Fibroblast of peridontal ligament (primary cell): ENCODE data around the gene ZNF888.
"Not testable (repeated sequence)": the region's sequence is repeated elsewhere in the genome, so short reads cannot be mapped to it uniquely, and the experiment has no call there.

ENCODE experiments used
- DNase-seq: peaks from one replicate; pipeline ENCODE4 v3.0.0-alpha.2; 2010; ENCODE audit errors: extremely low read depth

ZNF888 gene

DNA sequence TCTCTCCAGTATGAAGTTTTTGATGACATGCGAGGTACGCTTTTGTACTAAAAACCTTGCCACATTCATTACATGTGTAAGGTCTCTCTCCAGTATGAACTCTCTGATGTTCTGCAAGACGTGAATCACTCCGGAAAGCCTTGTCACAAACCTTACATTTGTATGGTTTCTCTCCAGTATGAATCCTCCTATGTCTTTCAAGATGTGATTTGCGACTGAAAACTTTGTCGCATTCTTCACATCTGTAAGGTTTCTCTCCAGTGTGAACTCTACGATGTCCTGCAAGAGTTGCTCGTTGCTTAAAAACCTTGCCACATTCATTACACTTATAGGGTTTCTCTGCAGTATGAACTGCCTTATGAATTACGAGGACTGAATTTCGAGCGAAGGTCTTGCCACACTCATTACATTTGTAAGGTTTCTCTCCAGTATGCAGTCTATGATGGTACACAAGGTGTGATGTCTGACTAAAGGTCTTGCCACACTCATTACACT, 42.3 kb downstream of the ZNF888 start:
- DNase-seq, result no peak

DNA sequence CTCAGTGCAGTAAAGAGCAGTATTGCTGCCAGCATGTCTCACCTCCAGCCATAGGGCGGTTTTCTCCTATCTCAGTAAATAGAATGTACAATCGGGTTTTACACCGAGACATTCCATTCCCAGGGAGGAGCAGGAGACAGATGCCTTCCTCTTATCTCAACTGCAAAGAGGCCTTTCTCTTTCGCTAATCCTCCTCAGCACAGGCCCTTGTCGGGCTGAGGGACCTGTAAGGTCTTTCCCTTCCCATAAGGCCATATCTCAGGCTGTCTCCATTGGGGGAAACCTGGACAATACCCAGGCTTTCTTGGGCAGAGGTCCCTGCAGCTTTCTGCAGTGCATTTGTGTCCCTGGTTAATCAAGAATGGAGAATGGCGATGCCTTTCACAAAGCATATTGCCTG, 50.2 kb downstream of the ZNF888 start:
- not testable (repeated sequence) for DNase-seq

DNA sequence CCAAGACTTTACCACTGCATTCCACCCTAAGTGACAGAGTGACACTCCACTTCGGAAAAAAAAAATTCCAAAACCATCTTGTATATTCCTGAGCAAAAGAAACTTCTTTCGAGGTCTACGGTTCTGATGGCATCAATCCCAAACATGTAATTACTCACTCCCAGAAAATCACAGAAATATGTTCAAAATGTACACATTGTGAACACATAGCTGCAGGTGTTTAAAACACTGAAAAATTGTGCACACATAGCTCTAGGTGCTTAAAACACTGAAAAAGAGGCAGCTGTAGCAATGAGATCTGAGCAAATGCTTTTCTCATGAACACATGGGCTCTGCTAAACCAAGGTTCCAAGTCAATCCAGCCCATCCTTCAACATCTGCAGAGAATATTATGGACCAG, 51.8 kb downstream of the ZNF888 start:
- no peak for DNase-seq

DNA sequence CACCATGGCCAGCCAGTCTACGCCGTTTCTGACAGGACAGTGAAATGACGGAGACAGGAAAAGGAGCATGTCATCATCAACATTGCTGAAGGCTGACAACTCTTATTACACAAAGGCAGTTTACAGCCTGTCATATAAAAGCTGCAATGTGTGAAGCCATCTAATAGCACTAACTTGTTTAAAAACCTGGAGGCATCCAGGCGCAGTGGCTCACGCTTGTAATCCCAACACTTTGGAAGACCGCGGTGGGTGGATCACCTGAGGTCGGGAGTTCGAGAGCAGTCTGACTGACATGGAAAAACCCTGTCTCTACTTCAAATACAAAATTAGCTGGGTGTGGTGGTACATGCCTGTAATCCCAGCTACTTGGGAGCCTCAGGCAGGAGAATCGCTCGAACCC, 55.2 kb downstream of the ZNF888 start:
- not testable (repeated sequence) for DNase-seq

DNA sequence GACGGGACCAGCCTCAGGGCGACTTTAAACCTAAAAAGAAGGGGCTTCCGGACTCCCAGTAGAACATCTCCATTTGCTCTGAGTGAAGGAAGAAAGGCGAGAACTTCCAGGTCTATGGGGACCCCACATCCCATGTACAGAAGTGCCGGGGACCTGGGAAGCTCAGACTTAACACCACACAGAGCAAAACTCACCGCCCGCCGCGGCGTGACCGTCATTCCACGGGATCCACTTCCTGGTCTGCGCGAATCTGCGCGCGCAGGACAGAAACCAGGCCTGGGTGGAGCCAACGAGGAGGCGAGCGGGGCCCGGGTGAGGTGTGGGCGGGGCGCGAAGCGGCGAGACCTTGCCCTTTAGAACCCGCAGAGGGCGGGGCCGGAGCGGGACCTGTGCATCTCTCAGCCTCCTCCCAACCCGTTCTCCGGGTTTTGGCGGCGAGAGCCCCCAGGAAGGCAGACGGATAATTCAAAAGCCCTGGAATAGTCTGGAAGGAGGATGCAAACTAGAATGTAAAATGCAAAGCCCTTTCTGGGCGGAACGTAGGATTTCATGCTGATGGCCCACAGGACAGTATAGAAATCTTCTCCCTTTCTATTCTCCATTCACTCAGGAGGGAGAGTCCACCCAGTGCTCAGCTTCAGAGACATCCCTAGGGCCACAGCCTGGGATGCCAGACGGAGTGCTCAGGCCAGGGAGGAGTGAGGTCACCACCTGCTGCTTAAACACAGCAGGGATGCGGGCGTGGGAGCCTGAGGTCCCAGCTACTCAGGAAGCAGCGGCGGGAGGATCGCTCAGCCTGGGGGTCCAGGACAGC, 65.6 kb downstream of the ZNF888 start, which contains the start of gene ZNF468:
ZNF468 (minus strand) TSS at position 242 of the 814 bp plus-strand sequence. CDS start 3,347 bp downstream, outside the sequence.
- DNase-seq, result peak; percentile 60

DNA sequence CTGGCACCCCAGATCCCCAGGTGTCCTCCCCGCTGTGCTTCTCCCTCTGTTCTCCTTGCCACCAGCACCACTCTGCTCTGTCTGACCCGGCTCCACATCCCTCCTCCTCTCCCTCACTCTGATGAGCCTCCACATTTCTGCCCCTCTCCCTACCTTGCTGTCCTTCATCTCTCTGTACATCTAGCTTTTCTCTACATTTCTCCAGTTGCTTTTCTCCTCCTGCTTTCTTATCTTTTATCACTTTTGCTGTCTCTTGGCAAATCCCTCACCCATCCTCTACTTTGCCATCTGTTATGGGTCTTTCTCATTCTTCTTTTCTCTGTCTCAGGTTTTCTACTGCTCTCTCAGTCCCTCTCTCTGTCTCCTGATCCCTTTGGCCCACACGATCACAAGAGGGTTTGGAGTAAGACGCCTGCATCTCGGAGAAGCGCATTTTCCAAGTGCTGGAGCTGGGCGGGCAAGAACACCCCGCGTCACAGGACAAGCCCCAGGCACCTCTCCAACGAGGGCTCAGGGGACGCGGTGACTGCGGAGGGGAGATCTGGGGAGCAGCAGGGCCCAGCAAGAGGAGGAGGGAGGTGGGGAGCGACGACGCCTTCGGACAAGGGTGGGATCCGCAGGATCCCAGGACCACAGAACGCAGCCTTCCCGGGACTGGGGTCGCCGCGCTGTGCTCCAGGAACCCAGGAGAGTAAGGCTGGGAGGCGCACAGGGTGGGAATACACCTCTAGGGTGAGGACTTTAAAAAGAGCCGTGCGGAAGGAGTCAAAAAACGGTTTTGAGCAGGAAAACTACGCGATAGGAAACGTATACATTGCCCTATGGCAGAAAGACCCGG, 66.5 kb downstream of the ZNF888 start:
- DNase-seq, result peak; percentile 32
